Smooth muscle cell (in vitro differentiated cells): ENCODE data around the gene LRRC47. TPM values are rescaled to one million over a fixed set of nuclear protein-coding genes. Genes with fewer than 3 reads are reported as not detected.

ENCODE experiments used
- DNase-seq: peaks from one replicate; lab custom pipeline; 2025; ENCODE audit not compliant: unreplicated experiment; lab: John Stamatoyannopoulos, UW
- H2AFZ ChIP-seq: fragments of 200-600 bp; sonication (generic); 2 replicates; pipeline ENCODE4 v1.6.0; 2016; ENCODE audit warnings: antibody characterized with exemption, low read depth, mild to moderate bottlenecking
- H3F3A ChIP-seq: fragments of 200-600 bp; sonication (generic); 2 replicates; pipeline ENCODE4 v1.6.0; 2017; ENCODE audit warnings: antibody characterized with exemption, low read depth
- H3K27ac ChIP-seq: fragments of 200-600 bp; sonication (generic); 2 replicates; pipeline ENCODE4 v1.5.1; 2016; ENCODE audit warnings: low read depth, mild to moderate bottlenecking
- H3K27me3 ChIP-seq: fragments of 200-600 bp; sonication (generic); 2 replicates; pipeline ENCODE4 v1.6.1; 2016; ENCODE audit warnings: low read depth, mild to moderate bottlenecking
- H3K36me3 ChIP-seq: fragments of 200-600 bp; sonication (generic); 2 replicates; pipeline ENCODE4 v1.5.1; 2016; ENCODE audit warnings: low read depth
- H3K4me1 ChIP-seq: fragments of 200-600 bp; sonication (generic); 2 replicates; pipeline ENCODE4 v1.5.1; 2016; ENCODE audit warnings: low read depth
- H3K4me2 ChIP-seq: fragments of 200-600 bp; sonication (generic); 2 replicates; pipeline ENCODE4 v1.6.0; 2016; ENCODE audit warnings: mild to moderate bottlenecking
- H3K4me3 ChIP-seq: fragments of 200-600 bp; sonication (generic); 2 replicates; pipeline ENCODE4 v1.5.1; 2016; ENCODE audit warnings: mild to moderate bottlenecking
- H3K79me2 ChIP-seq: fragments of 200-600 bp; sonication (generic); 2 replicates; pipeline ENCODE4 v1.6.0; 2016; ENCODE audit warnings: low read depth, mild to moderate bottlenecking
- H3K9ac ChIP-seq: fragments of 200-600 bp; sonication (generic); 2 replicates; pipeline ENCODE4 v1.6.0; 2016; ENCODE audit warnings: low read depth
- H3K9me3 ChIP-seq: fragments of 200-600 bp; sonication (generic); replicated peaks from 2 replicates; pipeline ENCODE4 v1.5.1; 2016; ENCODE audit warnings: low read depth
- H4K20me1 ChIP-seq: fragments of 200-600 bp; sonication (generic); 2 replicates; pipeline ENCODE4 v1.6.0; 2016; ENCODE audit warnings: low read depth
- WGBS: methylation state at CpG from one replicate; pipeline ENCODE4 v1.1.7; 2016; ENCODE audit warnings: low lambda C conversion rate; 5-methylcytosine and 5-hydroxymethylcytosine counted together
- polyA plus RNA-seq: library from polyadenylated mRNA; unstranded; fragments of >200 nt; fragmentation: Nextera tagmentation; extraction: Ambion mirVana; gene quantifications from 2 replicates; pipeline ENCODE4 v1.2.1, GENCODE V29; 2016
- total RNA-seq: library from RNA; depleted of rRNA; stranded (reverse); fragments of >200 nt; gene quantifications from 2 replicates; pipeline ENCODE4 v1.2.3, GENCODE V29; 2014
- TF ChIP-seq, protein P1 (sequence below): fragments of 200-600 bp; sonication (generic); IDR thresholded peaks from 2 replicates; pipeline ENCODE4 v1.5.1; 2017; ENCODE audit warnings: borderline replicate concordance, mild to moderate bottlenecking, antibody characterized with exemption; ENCODE audit not compliant: insufficient read depth, poor library complexity, severe bottlenecking

LRRC47 gene
- total and polyA plus RNA-seq, 2 experiments from 2014 or later = 24.9 to 38.0 TPM

DNA sequence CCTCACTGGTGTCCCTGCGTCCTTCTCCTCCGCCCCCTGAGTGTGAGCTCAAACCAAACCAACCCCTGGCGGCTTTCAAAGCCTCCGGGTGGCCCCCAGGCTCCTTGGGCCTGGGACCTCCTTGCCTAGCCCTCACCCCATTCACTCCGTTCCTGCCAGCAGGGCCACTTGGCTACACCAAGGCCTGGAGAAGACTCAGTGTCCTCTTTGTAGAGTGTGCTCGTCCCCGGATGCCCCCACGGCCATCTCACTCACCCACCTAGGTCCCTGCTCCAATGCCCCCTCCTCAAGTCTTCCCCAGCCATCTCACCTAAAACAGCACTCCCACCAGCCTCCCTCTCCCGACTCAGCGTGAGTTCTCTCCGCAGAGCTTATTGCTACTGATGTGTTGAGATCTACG, 51.2 kb downstream of the LRRC47 start:
- WGBS = 90% methylated on average over 10 of the region's 12 CpGs
- H3K4me2 ChIP-seq = peak overlapping the region; percentile 99
- H3K4me3 ChIP-seq = no peak overlapping the region
- DNase-seq = no peak
- no peaks in the 10 kb centered on the region for H3F3A ChIP-seq
- peaks cover 29% of the 10 kb centered on the region for H4K20me1 ChIP-seq
- H3K36me3 ChIP-seq = no peaks in the 10 kb centered on the region
- TF ChIP-seq, protein P1, sequence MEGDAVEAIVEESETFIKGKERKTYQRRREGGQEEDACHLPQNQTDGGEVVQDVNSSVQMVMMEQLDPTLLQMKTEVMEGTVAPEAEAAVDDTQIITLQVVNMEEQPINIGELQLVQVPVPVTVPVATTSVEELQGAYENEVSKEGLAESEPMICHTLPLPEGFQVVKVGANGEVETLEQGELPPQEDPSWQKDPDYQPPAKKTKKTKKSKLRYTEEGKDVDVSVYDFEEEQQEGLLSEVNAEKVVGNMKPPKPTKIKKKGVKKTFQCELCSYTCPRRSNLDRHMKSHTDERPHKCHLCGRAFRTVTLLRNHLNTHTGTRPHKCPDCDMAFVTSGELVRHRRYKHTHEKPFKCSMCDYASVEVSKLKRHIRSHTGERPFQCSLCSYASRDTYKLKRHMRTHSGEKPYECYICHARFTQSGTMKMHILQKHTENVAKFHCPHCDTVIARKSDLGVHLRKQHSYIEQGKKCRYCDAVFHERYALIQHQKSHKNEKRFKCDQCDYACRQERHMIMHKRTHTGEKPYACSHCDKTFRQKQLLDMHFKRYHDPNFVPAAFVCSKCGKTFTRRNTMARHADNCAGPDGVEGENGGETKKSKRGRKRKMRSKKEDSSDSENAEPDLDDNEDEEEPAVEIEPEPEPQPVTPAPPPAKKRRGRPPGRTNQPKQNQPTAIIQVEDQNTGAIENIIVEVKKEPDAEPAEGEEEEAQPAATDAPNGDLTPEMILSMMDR = no peak
- H2AFZ ChIP-seq = no peak overlapping the region
- no peak overlapping the region for H3K27ac ChIP-seq
- no peak overlapping the region for H3K9ac ChIP-seq
- no peaks in the 10 kb centered on the region for H3K9me3 ChIP-seq
- peaks cover 5% of the 10 kb centered on the region for H3K27me3 ChIP-seq
- H3K79me2 ChIP-seq = no peaks in the 10 kb centered on the region
- peaks cover 14% of the 10 kb centered on the region for H3K4me1 ChIP-seq

DNA sequence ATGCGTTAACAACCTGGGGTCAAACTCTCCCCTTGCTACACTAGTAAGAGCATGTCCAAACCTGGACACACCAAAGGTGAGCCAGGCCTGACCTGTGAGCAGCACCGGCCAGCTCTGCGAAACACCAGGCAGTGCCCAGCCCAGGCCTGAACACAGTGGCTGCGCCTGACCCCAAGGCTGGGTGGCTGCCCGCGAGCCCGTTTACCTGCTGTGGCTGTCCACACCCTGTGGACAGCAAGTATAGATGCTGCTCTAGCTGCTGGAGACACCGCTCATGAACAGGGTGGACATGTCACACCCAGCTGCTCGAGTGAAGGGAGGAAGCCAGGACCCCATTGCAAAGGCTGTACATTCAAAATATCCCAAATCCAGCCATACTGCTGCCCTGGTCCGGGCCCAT, 51.7 kb downstream of the LRRC47 start:
- Histone ChIP-seq H2AFZ (no peak overlapping the region), H4K20me1 (peaks cover 29% of the 10 kb centered on the region), H3K27me3 (peaks cover 5% of the 10 kb centered on the region), H3K4me2 (no peak overlapping the region), H3K4me3 (no peak overlapping the region), H3K9ac (no peak overlapping the region), H3K36me3 (no peaks in the 10 kb centered on the region), H3K79me2 (no peaks in the 10 kb centered on the region), H3K4me1 (peaks cover 14% of the 10 kb centered on the region), H3K9me3 (no peaks in the 10 kb centered on the region), H3K27ac (no peak overlapping the region), H3F3A (no peaks in the 10 kb centered on the region)
- TF ChIP-seq, protein P1 = no peak
- WGBS = 97% methylated on average over 10 of the region's 10 CpGs
- no peak for DNase-seq

DNA sequence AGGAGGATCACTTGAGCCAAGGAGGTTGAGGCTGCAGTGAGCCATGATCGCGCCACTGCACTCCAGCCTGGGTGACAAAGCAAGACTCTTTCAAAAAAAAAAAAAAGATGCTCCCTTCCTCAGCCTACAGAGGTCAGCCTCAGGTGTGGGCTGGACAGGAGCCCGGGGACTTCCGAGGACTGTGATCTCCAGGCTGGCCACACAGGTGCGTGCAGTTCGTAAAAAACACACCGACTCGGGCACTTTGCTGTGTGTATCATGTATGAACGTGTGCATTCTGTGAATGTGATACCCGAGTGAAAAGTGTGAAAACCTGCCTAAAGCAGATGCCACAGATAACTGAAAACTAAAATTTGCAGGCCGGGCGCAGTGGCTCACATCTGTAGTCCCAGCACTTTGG, 52.5 kb downstream of the LRRC47 start:
- no peak for DNase-seq
- Histone ChIP-seq H2AFZ (no peak overlapping the region), H3K36me3 (no peaks in the 10 kb centered on the region), H3K4me2 (no peak overlapping the region), H3K27me3 (no peaks in the 10 kb centered on the region), H3K4me3 (no peak overlapping the region), H4K20me1 (peaks cover 29% of the 10 kb centered on the region), H3K27ac (no peak overlapping the region), H3K79me2 (no peaks in the 10 kb centered on the region), H3K9me3 (no peaks in the 10 kb centered on the region), H3K4me1 (peaks cover 14% of the 10 kb centered on the region), H3F3A (no peaks in the 10 kb centered on the region), H3K9ac (no peak overlapping the region)
- 98% methylated on average over 12 of the region's 12 CpGs for WGBS
- TF ChIP-seq, protein P1 = no peak

DNA sequence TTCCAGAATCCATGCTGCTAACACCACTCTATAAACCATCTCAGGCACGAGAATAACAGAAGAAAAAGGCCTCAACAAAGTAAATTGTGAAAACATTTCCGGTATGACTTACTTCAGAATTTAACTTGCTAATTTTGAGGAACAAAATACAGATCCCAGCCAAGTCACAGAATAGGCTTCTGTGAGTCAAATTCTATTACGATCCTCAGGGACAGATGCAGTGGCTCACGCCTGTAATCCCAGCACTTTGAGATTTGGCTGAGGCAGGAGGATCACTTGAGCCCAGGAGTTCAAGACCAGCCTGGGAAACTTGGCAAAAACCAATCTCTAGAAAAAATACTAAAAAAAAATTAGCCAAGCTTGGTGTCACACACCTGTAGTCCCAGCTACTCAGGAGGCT, 52.9 kb downstream of the LRRC47 start:
- 98% methylated on average over 4 of the region's 4 CpGs for WGBS
- H3K4me3 ChIP-seq = no peak overlapping the region
- no peaks in the 10 kb centered on the region for H3F3A ChIP-seq
- H3K36me3 ChIP-seq = no peaks in the 10 kb centered on the region
- no peaks in the 10 kb centered on the region for H3K79me2 ChIP-seq
- H2AFZ ChIP-seq = no peak overlapping the region
- H4K20me1 ChIP-seq = peaks cover 29% of the 10 kb centered on the region
- no peak overlapping the region for H3K27ac ChIP-seq
- no peaks in the 10 kb centered on the region for H3K27me3 ChIP-seq
- H3K4me1 ChIP-seq = peaks cover 14% of the 10 kb centered on the region
- H3K9ac ChIP-seq = no peak overlapping the region
- DNase-seq = no peak
- TF ChIP-seq, protein P1 = no peak
- H3K9me3 ChIP-seq = no peaks in the 10 kb centered on the region
- H3K4me2 ChIP-seq = no peak overlapping the region
